Liver (tissue), 3 donors: ENCODE results near the gene ZNF226.

Experiments used
- GABPA ChIP-seq, 2 donors: IDR thresholded peaks in 1 of 2; conservative IDR thresholded peaks in 1 of 2; 2 replicates each; pipeline ENCODE4 v1.6.1; 2016; ENCODE audit warnings: antibody characterized with exemption in 2 of 2, mild to moderate bottlenecking in 1 of 2, moderate library complexity in 1 of 2
- JUND ChIP-seq, 2 donors: IDR thresholded peaks; 2 replicates each; pipeline ENCODE4 v1.6.1; 2016; ENCODE audit warnings: antibody characterized with exemption in 2 of 2
- RAD21 ChIP-seq, 2 donors: IDR thresholded peaks; 2 replicates each; pipeline ENCODE4 v1.6.1; 2016; ENCODE audit warnings: antibody characterized with exemption in 2 of 2, mild to moderate bottlenecking in 2 of 2
- TF ChIP-seq, protein P1 (sequence below): fragments of 150-350 bp; IDR thresholded peaks from 2 replicates; pipeline ENCODE4 v1.5.1; 2017; ENCODE audit warnings: improper control_type of control experiment, low read depth, low read length; ENCODE audit not compliant: missing input control
- donor health status: healthy.
- donor health status: healthy.

DNA sequence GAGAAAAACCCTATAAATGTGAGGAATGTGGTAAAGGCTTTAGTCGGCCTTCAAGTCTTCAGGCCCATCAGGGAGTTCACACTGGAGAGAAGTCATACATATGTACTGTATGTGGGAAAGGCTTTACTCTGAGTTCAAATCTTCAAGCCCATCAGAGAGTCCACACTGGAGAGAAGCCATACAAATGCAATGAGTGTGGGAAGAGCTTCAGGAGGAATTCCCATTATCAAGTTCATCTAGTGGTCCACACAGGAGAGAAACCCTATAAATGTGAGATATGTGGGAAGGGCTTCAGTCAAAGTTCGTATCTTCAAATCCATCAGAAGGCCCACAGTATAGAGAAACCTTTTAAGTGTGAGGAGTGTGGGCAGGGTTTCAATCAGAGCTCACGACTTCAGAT lies 11.7 kb downstream of the ZNF226 start:
- TF ChIP-seq, protein P1, sequence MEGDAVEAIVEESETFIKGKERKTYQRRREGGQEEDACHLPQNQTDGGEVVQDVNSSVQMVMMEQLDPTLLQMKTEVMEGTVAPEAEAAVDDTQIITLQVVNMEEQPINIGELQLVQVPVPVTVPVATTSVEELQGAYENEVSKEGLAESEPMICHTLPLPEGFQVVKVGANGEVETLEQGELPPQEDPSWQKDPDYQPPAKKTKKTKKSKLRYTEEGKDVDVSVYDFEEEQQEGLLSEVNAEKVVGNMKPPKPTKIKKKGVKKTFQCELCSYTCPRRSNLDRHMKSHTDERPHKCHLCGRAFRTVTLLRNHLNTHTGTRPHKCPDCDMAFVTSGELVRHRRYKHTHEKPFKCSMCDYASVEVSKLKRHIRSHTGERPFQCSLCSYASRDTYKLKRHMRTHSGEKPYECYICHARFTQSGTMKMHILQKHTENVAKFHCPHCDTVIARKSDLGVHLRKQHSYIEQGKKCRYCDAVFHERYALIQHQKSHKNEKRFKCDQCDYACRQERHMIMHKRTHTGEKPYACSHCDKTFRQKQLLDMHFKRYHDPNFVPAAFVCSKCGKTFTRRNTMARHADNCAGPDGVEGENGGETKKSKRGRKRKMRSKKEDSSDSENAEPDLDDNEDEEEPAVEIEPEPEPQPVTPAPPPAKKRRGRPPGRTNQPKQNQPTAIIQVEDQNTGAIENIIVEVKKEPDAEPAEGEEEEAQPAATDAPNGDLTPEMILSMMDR: no peak
- no peak for TF ChIP-seq RAD21 (IDR thresholded peaks at IDR 0.05)
- TF ChIP-seq GABPA (IDR thresholded peaks at IDR 0.05 in 1 of 2, conservative IDR thresholded peaks at IDR 0.05 in 1 of 2): no peak
- no peak for TF ChIP-seq JUND (IDR thresholded peaks at IDR 0.05)
